OCI-LY3 (cell line): Measurements from ENCODE around the gene TRIM71.

Source experiments
- H2AFZ ChIP-seq: fragments of 200-600, 300-600 bp; shearing (Covaris generic); 2 replicates; pipeline ENCODE4 v1.6.0; 2014; ENCODE audit warnings: antibody characterized with exemption, low read depth, low read length
- H3K27ac ChIP-seq: fragments of 200-600, 300-600 bp; sonication (generic); 2 replicates; pipeline ENCODE4 v1.5.1; 2014; ENCODE audit warnings: mild to moderate bottlenecking, low read length, moderate library complexity, mixed read lengths
- H3K27me3 ChIP-seq: fragments of 200-600, 300-600 bp; sonication (generic); 2 replicates; pipeline ENCODE4 v1.6.1; 2014; ENCODE audit warnings: low read depth, low read length, mixed read lengths
- H3K36me3 ChIP-seq: fragments of 200-600, 300-600 bp; sonication (generic); replicated peaks from 2 replicates; pipeline ENCODE3; 2014; ENCODE audit warnings: low read depth, low read length, mixed read lengths
- H3K4me1 ChIP-seq: fragments of 300-600, 200-600 bp; sonication (generic); 2 replicates; pipeline ENCODE4 v1.6.1; 2014; ENCODE audit warnings: low read length, mixed read lengths
- H3K4me2 ChIP-seq: fragments of 200-600, 300-600 bp; sonication (generic); 2 replicates; pipeline ENCODE4 v1.6.1; 2014; ENCODE audit warnings: low read length, mixed read lengths
- H3K4me3 ChIP-seq: fragments of 300-600, 200-600 bp; sonication (generic); 2 replicates; pipeline ENCODE4 v1.5.1; 2014; ENCODE audit warnings: antibody characterized with exemption, mild to moderate bottlenecking, low read length, moderate library complexity
- H3K79me2 ChIP-seq: fragments of 300-600, 200-600 bp; shearing (Covaris generic); 2 replicates; pipeline ENCODE4 v1.6.1; 2014; ENCODE audit warnings: mild to moderate bottlenecking, low read length, mixed read lengths
- H3K9ac ChIP-seq: fragments of 300-600, 200-600 bp; shearing (Covaris generic); 2 replicates; pipeline ENCODE4 v1.6.0; 2014; ENCODE audit warnings: mild to moderate bottlenecking, low read length, moderate library complexity
- H3K9me3 ChIP-seq: fragments of 200-600, 300-600 bp; shearing (Covaris generic); 2 replicates; pipeline ENCODE4 v1.6.1; 2014; ENCODE audit warnings: low read length, mixed read lengths; ENCODE audit not compliant: insufficient read depth
- H4K20me1 ChIP-seq: fragments of 200-600, 300-600 bp; sonication (generic); 2 replicates; pipeline ENCODE4 v1.6.1; 2016; ENCODE audit warnings: low read length, mixed read lengths; ENCODE audit not compliant: insufficient read depth
- CTCF ChIP-seq: fragments of 200-600, 300-600 bp; sonication (generic); IDR thresholded peaks from 2 replicates; pipeline ENCODE4 v1.5.1; 2014; ENCODE audit warnings: antibody characterized with exemption, low read length, low read depth
- EZH2phosphoT487 ChIP-seq: fragments of 200-600 bp; shearing (Covaris generic); IDR thresholded peaks from 2 replicates; pipeline ENCODE4 v1.6.1; 2018; ENCODE audit warnings: antibody characterized with exemption, mixed run types, low read depth

The TRIM71 gene

GRCh38 chr3:32814361-32814760 is 3.4 kb upstream of the TRIM71 start:
- H3K4me3 ChIP-seq, result no peak overlapping the region
- H3K4me2 ChIP-seq, result peak overlapping the region; percentile 25
- no peaks in the 10 kb centered on the region for H3K36me3 ChIP-seq
- no peaks in the 10 kb centered on the region for H3K79me2 ChIP-seq
- TF ChIP-seq CTCF, result no peak
- no peak for TF ChIP-seq EZH2phosphoT487
- no peaks in the 10 kb centered on the region for H3K9me3 ChIP-seq
- no peak overlapping the region for H3K9ac ChIP-seq
- no peaks in the 10 kb centered on the region for H4K20me1 ChIP-seq
- no peak overlapping the region for H3K27ac ChIP-seq
- H2AFZ ChIP-seq, result peak overlapping the region; percentile 79
- H3K4me1 ChIP-seq, result peaks cover 6% of the 10 kb centered on the region
- H3K27me3 ChIP-seq, result no peaks in the 10 kb centered on the region

- H3K27me3 ChIP-seq, result 0 out of 2 replicates have a peak, but pooled peaks cover 2% of the 10 kb centered on the region
- H4K20me1 ChIP-seq, result no peaks in the 10 kb centered on the region
- peaks cover 6% of the 10 kb centered on the region for H3K4me1 ChIP-seq
- no peak overlapping the region for H2AFZ ChIP-seq
- no peaks in the 10 kb centered on the region for H3K79me2 ChIP-seq
- no peak overlapping the region for H3K4me3 ChIP-seq
- no peak overlapping the region for H3K27ac ChIP-seq
- H3K4me2 ChIP-seq, result no peak overlapping the region
- H3K9me3 ChIP-seq, result no peaks in the 10 kb centered on the region
- no peaks in the 10 kb centered on the region for H3K36me3 ChIP-seq
- no peak overlapping the region for H3K9ac ChIP-seq
- TF ChIP-seq EZH2phosphoT487 (no peak), CTCF (no peak)
These were observed 1.9 kb upstream of the TRIM71 start for GRCh38 chr3:32815841-32816438.

GRCh38 chr3:32816439-32817256 is 1.1 kb upstream of the TRIM71 start:
- H3K27ac ChIP-seq, result no peak overlapping the region
- H3K27me3 ChIP-seq, result 0 out of 2 replicates have a peak, but pooled peaks cover 2% of the 10 kb centered on the region
- H2AFZ ChIP-seq, result no peak overlapping the region
- peaks cover 6% of the 10 kb centered on the region for H3K4me1 ChIP-seq
- H3K79me2 ChIP-seq, result no peaks in the 10 kb centered on the region
- no peaks in the 10 kb centered on the region for H3K36me3 ChIP-seq
- H3K4me3 ChIP-seq, result no peak overlapping the region
- H3K9ac ChIP-seq, result no peak overlapping the region
- H3K9me3 ChIP-seq, result no peaks in the 10 kb centered on the region
- H4K20me1 ChIP-seq, result no peaks in the 10 kb centered on the region
- H3K4me2 ChIP-seq, result no peak overlapping the region
- TF ChIP-seq CTCF, result no peak
- no peak for TF ChIP-seq EZH2phosphoT487

GRCh38 chr3:32817257-32817557 is 590 bp upstream of the TRIM71 start:
- peaks cover 6% of the 10 kb centered on the region for H3K4me1 ChIP-seq
- H3K4me3 ChIP-seq, result no peak overlapping the region
- no peak overlapping the region for H3K27ac ChIP-seq
- H3K36me3 ChIP-seq, result no peaks in the 10 kb centered on the region
- H3K79me2 ChIP-seq, result no peaks in the 10 kb centered on the region
- 0 out of 2 replicates have a peak, but pooled peaks cover 2% of the 10 kb centered on the region for H3K27me3 ChIP-seq
- H4K20me1 ChIP-seq, result no peaks in the 10 kb centered on the region
- no peak overlapping the region for H2AFZ ChIP-seq
- H3K9me3 ChIP-seq, result no peaks in the 10 kb centered on the region
- no peak overlapping the region for H3K4me2 ChIP-seq
- H3K9ac ChIP-seq, result no peak overlapping the region
- TF ChIP-seq CTCF, result no peak
- TF ChIP-seq EZH2phosphoT487, result no peak
